GM12891 (cell line): ENCODE data around the gene PPFIBP1.
"Not testable (repeated sequence)": the region's sequence is repeated elsewhere in the genome, so short reads cannot be mapped to it uniquely, and the experiment has no call there.

Source experiments
- DNase-seq: peaks from one replicate; pipeline ENCODE4 v3.0.0; 2011; ENCODE audit warnings: low spot score; ENCODE audit not compliant: insufficient read length
- FAIRE-seq: peaks from 2 replicates; lab custom pipeline; 2011; peaks lifted over from hg19 to GRCh38; lab: Jason Lieb, UNC
- PAX5 ChIP-seq: IDR thresholded peaks from 2 replicates; pipeline ENCODE4 v1.6.1; 2011; ENCODE audit warnings: low read length, moderate library complexity, mild to moderate bottlenecking; ENCODE audit not compliant: insufficient read depth, severe bottlenecking
- POLR2A ChIP-seq: IDR thresholded peaks from 2 replicates; pipeline ENCODE4 v1.6.1; 2011; ENCODE audit warnings: low read depth, low read length, control low read depth
- POLR2AphosphoS5 ChIP-seq: IDR thresholded peaks from 2 replicates; pipeline ENCODE4 v1.6.1; 2011; ENCODE audit warnings: low read depth, low read length, control low read depth
- POU2F2 ChIP-seq: IDR thresholded peaks from 2 replicates; pipeline ENCODE4 v1.6.1; 2011; ENCODE audit warnings: low read depth, mild to moderate bottlenecking, control low read depth, low read length, moderate library complexity
- SPI1 ChIP-seq: IDR thresholded peaks from 2 replicates; pipeline ENCODE4 v1.6.1; 2011; ENCODE audit warnings: low read depth, low read length, control low read depth
- TAF1 ChIP-seq: IDR thresholded peaks from 2 replicates; pipeline ENCODE4 v1.6.1; 2011; ENCODE audit warnings: low read depth, low read length, control low read depth

Gene PPFIBP1

DNA sequence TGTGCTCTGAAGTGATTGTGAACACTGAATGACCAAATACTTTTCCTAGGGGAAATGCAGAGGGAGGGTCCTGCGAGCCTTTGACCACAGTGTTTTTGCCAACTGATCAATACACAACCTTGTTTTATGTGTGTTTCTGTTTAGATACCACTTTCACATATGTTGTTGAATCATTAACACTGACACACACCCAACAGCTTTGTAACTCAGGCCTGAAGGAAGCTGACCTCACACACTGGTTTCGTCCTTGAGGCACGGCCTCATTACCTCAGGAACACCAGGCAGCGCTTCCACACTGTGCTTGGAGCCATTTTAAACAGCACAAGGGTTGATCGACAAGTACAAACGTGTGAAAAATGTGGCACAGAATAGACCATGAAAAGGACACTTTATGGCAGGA is 60.0 kb downstream of the PPFIBP1 start:
- FAIRE-seq (peak; percentile 62), DNase-seq (no peak)
- no peak for TF ChIP-seq PAX5
- no peak for TF ChIP-seq TAF1
- no peak for TF ChIP-seq POU2F2
- no peak for TF ChIP-seq POLR2A
- no peak for TF ChIP-seq POLR2AphosphoS5
- no peak for TF ChIP-seq SPI1

DNA sequence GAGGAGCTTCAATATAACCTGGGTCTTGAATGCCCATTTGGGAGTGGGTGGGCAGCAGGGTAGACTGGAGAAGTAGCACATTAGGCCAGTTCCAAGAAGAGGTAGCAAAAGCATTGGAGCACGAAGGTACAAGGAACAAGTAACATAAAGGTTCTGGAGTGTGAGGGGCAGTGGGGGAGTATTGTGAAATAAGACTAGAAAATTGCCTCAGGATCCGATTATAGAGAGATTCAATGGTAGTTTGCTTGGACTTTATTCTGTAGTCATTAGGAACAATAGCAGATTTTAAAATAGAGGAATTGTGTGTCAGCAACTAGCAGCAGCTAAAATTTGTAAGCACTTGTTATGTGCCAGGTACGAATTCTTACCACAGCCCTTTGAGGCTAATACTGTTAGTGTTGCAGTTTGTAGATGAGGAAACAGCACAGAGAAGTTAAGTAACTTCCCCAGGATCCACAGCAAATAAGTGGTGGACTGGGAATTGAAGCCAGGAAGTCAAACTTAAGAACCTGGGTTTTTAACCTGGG is 61.8 kb downstream of the PPFIBP1 start:
- DNase-seq (no peak), FAIRE-seq (no peak)

DNA sequence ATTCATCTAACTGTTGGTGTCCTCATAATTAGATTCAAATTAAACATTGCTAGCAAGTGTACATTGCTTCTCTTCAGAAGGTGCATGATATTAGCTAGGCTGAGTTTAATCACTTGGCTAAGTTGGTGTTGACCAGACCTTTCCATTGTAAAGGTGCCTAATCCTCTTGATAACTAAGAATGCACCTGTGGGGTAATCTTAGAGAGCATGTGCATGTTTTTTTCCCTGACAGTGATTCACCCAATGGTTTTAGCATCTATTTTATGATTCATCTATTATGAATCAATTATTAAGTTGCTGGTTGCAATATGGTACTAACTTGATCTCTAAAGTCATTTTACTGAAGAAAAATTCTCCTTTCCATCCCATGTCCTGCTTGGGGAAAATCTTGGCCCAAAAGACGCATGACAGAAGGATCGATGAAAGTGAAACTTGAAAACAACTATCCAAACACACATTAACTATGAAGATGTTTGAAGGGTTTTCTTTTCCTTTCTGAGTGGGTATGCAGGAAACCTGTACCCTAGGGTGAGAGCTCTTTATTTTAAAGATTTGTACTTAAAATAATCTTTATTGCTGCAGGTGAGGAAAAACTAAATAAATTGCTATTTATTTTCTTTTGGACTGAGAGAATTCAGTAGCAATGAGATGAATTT is 64.2 kb downstream of the PPFIBP1 start:
- FAIRE-seq: peak; percentile 90
- not testable (repeated sequence) for DNase-seq

More for the DNA sequence above, 61.8 kb downstream of the PPFIBP1 start:
- TF ChIP-seq POLR2A (no peak), SPI1 (no peak), PAX5 (no peak), POLR2AphosphoS5 (no peak), TAF1 (no peak), POU2F2 (no peak)

DNA sequence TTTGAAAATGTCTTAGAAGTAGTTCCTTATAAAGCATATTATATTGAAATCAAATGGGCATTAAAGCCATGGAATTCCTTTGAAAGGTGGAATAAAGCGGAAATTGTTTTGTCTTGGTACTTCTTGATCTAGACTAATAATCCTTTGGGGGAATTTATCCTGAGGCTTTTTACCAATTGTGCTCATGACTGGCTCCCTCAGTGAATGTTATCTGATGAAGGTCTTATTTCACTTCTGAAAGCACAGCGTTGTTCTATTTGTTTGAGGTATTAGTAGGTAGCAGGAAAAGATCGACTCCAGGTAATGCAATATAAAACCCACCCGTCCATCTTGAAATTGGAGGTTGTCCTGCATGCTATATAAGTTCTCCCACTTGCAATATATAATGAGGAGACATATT is 64.8 kb downstream of the PPFIBP1 start:
- no peak for TF ChIP-seq SPI1
- TF ChIP-seq POLR2AphosphoS5: no peak
- no peak for TF ChIP-seq TAF1
- no peak for TF ChIP-seq POU2F2
- no peak for TF ChIP-seq POLR2A
- TF ChIP-seq PAX5: no peak
- no peak for FAIRE-seq
- DNase-seq: no peak

DNA sequence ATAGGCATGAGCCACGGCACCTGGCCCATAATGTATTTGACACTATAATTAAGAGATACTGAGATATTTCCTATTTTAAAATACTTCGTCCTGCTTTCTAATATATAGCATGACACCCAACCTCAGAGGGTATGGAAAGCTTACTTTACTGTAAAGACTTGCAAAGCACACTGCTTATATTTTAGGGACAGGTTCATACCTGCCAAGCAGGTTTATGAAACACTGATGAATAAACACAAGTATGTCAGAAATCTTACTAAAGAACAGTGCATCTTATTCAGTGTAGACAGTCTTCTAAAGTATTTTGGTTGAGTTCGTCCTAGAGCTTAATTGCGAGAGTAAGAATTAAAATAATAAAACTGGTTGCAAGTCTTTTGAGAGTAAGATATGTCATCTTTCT is 65.4 kb downstream of the PPFIBP1 start:
- DNase-seq: no peak
- no peak for TF ChIP-seq POLR2AphosphoS5
- TF ChIP-seq PAX5: no peak
- FAIRE-seq: no peak

DNA sequence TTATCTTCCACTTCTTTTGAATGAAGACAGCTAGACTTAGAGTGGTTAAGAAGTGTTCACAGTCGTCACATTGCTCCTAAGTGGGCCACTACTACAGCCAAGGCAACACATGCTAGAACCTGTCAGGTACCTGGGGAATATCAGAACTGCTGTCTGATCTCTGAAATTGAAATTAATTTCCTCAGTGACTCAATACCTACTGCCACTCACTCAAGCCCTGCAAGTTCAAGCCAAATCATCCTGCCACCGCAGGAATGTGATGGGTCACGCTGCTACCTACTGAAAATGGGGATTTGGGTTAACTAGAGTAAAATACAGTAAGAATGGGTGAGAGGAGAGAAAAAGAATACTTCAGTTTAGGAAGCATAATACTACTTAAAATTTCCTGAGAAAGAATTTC is 67.7 kb downstream of the PPFIBP1 start:
- FAIRE-seq: peak; percentile 84
- not testable (repeated sequence) for DNase-seq

DNA sequence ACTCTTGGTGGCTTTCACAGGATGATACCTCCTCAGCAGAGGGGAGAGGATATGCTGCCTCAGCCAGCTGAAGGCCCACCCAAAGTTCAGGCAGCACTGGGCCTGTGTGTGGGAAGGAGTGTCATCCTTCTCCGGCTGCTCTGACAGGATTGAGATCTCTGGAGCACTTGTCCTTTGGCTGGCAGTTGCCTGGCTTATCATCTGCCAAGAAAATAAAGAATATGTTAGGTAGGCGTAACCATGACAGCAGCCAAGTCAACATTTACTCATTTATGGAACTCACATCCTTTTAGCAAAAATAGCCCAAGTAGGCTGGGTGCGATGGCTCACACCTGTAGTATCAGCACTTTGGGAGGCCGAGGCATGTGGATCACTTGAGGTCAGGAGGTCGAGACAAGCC is 68.5 kb downstream of the PPFIBP1 start:
- DNase-seq: no peak
- no peak for FAIRE-seq
- 0 out of 2 replicates have a peak, but pooled peaks have one; percentile 13 for TF ChIP-seq SPI1
- TF ChIP-seq PAX5: no peak
- no peak for TF ChIP-seq TAF1
- no peak for TF ChIP-seq POLR2A

DNA sequence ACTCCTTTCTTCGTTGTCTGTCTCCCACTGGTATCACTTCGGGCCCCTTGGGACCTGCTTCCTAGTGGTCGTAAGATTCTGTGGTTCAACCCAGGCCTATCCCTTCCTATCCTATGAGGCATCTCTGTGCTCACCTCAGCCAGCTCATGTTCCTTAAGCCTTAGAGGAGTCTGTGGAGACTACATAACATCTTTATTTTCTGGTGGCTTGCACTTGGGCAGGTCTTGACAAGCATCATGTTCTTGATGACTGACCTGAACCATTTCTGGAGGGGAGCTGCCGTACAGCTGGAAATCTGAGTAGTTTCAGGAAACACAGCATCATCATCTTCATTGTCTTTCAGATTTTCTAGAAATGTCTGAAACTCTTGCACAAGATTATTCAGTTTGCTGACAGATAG is 69.3 kb downstream of the PPFIBP1 start:
- DNase-seq: no peak
- no peak for FAIRE-seq
- TF ChIP-seq POLR2A (no peak), TAF1 (no peak), SPI1 (no peak), POLR2AphosphoS5 (no peak), PAX5 (no peak), POU2F2 (no peak)

DNA sequence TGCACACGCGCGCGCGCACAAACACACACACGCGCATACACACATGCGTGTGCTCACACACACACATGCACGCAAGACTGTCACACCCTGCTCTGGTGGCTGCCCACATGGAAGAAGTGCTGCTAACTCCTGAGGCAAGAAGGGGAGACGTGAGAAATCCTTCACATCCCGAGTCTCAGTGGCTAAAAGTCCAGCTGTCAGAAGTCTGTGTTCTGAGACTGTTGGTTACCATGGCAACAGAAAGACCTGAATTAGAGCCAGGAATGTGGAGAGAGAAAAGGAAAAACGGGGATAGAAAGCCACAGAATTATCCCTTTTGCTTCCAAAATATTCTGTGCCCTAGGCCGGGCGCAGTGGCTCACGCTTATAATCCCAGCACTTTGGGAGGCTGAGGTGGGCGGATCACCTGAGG is 71.2 kb downstream of the PPFIBP1 start:
- TF ChIP-seq TAF1 (no peak), POLR2A (no peak), POLR2AphosphoS5 (no peak), SPI1 (no peak), PAX5 (no peak), POU2F2 (no peak)
- DNase-seq (no peak), FAIRE-seq (no peak)

DNA sequence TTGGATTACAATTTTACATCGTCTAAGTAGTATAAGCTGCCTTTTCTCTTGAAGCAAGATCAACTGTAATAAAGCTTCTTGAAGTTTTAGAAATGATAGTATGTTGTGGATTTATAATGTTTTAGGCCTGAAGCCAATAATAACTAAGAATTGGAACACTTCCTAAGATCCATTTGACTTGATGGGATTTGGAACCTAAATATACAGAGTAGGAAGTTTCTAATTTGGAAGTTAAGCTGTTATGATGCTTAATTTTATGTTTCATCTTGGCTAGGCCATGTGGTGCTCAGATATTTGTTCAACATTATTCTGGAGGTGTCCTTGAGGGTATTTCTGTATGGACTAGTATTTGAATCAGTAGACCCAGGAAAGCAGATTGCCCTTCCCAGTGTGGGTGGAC is 74.9 kb downstream of the PPFIBP1 start:
- DNase-seq, FAIRE-seq: not testable (repeated sequence)

DNA sequence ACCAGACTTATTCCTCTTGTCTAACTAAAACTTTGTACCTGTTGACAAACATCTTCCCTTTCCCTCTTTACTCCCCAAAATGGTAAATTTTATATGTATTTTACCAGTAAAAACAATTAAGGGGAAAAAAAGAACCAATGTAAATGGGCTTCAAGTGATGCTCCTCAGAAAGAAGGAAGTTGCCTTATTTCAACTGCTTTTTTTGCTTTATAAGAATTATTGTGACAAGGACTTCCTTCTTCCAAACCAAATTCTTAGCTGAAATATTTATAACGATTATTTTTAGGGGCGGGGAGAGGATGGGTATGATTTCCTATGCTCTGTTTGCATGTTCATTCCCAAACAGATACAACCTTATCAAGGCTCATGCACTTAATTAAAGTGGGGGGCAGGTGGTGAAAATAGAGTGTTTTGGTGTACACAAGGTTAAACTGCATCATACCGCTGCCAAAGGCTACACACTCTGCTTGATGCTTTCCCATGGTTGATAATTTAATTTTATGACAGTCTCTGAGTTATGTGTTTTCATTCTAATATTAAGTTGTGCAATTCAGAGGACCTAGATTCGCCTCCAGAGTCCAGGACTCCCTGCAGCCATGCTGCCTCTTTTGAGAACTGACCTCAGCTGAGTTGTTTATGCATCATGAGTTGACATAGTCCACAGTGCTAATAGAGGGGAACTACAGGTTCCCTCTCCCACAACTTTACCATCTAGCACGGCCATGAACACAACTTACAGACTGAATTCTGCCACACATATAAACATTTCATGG is 77.2 kb downstream of the PPFIBP1 start:
- not testable (repeated sequence) for DNase-seq, FAIRE-seq
